Heart right ventricle (tissue), 16 donors: ENCODE measurements around the gene NUCKS1. TPM values are rescaled to one million over a fixed set of nuclear protein-coding genes. Genes with fewer than 3 reads are reported as not detected.

Experiments
- ATAC-seq, 8 donors: fragments of 200-7000 bp; cut with Tn5 transposase; one replicate each; pipeline ENCODE4 v1.9.1; 2020; ENCODE audit warnings: mild to moderate bottlenecking in 8 of 8, moderate library complexity in 8 of 8, moderate number of reproducible peaks in 1 of 8
- DNase-seq, 2 donors: peaks; one replicate each; pipeline ENCODE4 v3.0.0-alpha.2; 2020
- H3K27ac ChIP-seq, 10 donors: fragments of 200-600 bp; sonication (generic) in 2 of 10; one replicate each; pipeline versions ENCODE4 v1.5.0 to v1.8.0; 2020 to 2022; ENCODE audit warnings: mild to moderate bottlenecking in 3 of 10
- H3K27me3 ChIP-seq, 7 donors: fragments of 200-600 bp; one replicate each; pipeline ENCODE4 v1.8.0; 2021 to 2022; ENCODE audit warnings: mild to moderate bottlenecking in 2 of 7
- H3K36me3 ChIP-seq, 9 donors: fragments of 200-600 bp; sonication (generic) in 1 of 9; one replicate each; pipeline versions ENCODE4 v1.5.0 to v1.8.0; 2020 to 2022; ENCODE audit warnings: mild to moderate bottlenecking in 2 of 9
- H3K4me1 ChIP-seq, 9 donors: fragments of 200-600 bp; sonication (generic) in 1 of 9; one replicate each; pipeline versions ENCODE4 v1.5.0 to v1.8.0; 2020 to 2022; ENCODE audit warnings: mild to moderate bottlenecking in 4 of 9
- H3K4me3 ChIP-seq, 10 donors: fragments of 200-600 bp; sonication (generic) in 2 of 10; one replicate each; pipeline versions ENCODE4 v1.5.0 to v1.8.0; 2020 to 2022; ENCODE audit warnings: mild to moderate bottlenecking in 7 of 10, moderate library complexity in 2 of 10
- H3K9me3 ChIP-seq, 11 donors: fragments of 200-600 bp in 10 of 11; sonication (generic) in 2 of 11; one replicate each; pipeline versions ENCODE4 v1.5.0 to v1.8.0; 2013 to 2022; ENCODE audit warnings: mild to moderate bottlenecking in 2 of 11, control low read depth in 1 of 11, moderate library complexity in 1 of 11
- CTCF ChIP-seq, 9 donors: fragments of 200-600 bp; sonication (generic) in 2 of 9; IDR thresholded peaks; one replicate each; pipeline versions ENCODE4 v1.5.0 to v1.8.0; 2021 to 2022; ENCODE audit warnings: antibody characterized with exemption in 9 of 9, mild to moderate bottlenecking in 5 of 9, moderate library complexity in 1 of 9
- WGBS, 2 donors: extraction: QIAGEN DNeasy Blood & Tissue Kit; methylation state at CpG; one replicate each; pipeline ENCODE4 v1.1.7; 2013; ENCODE audit warnings: inconsistent platforms in 1 of 2; 5-methylcytosine and 5-hydroxymethylcytosine counted together
- intact Hi-C, 10 donors: fragments of 100-400 bp; cut with DNase I; formaldehyde crosslinking; loops; one replicate each; pipeline versions ENCODE4 v1.11.1 to v1.14.2; 2022
- polyA plus RNA-seq, 2 donors: library from polyadenylated mRNA; stranded (reverse); fragments of 200-250 nt; gene quantifications; one replicate each; pipeline ENCODE4 v1.2.3, GENCODE V29; 2013
- total RNA-seq, 10 donors: library from RNA; stranded (reverse); fragmentation: NEBNext Ultra II Directional in 3 of 10; extraction: Animal tissue kit (Norgen Biotek cat#: 25700) in 3 of 10; gene quantifications; one replicate each; pipeline versions ENCODE4 v1.2.1 to v1.2.4, GENCODE V29; 2021 to 2023
- donor health status: Arrhythmogenic right ventricular cardiomyopathy.
- donor health status: ischemic (EF 13 %, LVEDD 7.1; RV severe dilation, severe dysfunction).
- donor health status: healthy with polysubstance abuse.
- donor health status: DM: no; HTN: yes; CAD: no.
- donor health status: DM: no; HTN: no; CAD: no.
- donor health status: ischemic (EF 25% LVEDD 6.9; RV normal size, moderate dysfunction).
- donor health status: ischemic (EF 25% LVEDD 5.7; RV mildly dilated, moderate dysfunction).
- donor health status: healthy.
- donor health status: DM: yes; HTN: yes; CAD: no.
- donor health status: Ischemic cardiomyopathy.
- donor health status: ischemic (EF 35%, LVEDD 5.7; RV mildly dilated, moderate dysfunction).
- donor health status: nonischemic (EF 11% LVEDD 7.7; RV severe dilation, severe dysfunction).
- donor health status: DM: yes; HTN: yes; CAD: no.
- donor health status: PGD.
- donor health status: ischemic (EF 29% LVEDD 5.4; RV normal size, mild dysfunction).
- donor health status: nonischemic (EF 23%, LVEDD 6.1; RV moderate dilation, normal function).

The NUCKS1 gene
- total and polyA plus RNA-seq, 12 donors = 31.8 to 245 (median 211) TPM

- Histone ChIP-seq H3K4me1 (peaks cover under 1 to 37% (median 12%) of the 10 kb centered on the region in 9 donors), H3K4me3 (no peak overlapping the region), H3K9me3 (no peaks in the 10 kb centered on the region), H3K36me3 (no peaks in the 10 kb centered on the region), H3K27me3 (no peaks in the 10 kb centered on the region), H3K27ac (peak overlapping the region; percentile 37 to 85 (median 78))
- intact Hi-C loops = no loop called here
- no peak for TF ChIP-seq CTCF (IDR thresholded peaks at IDR 0.05)
- no peak for DNase-seq
- ATAC-seq = peak in 1 of 8 donors; percentile 1
Measured at GRCh38 chr1:205783433-205783795, 33.4 kb upstream of the NUCKS1 start.

- ATAC-seq = peak in 1 of 8 donors; percentile 19
Measured at GRCh38 chr1:205782627-205783432, 32.8 kb upstream of the NUCKS1 start.

GRCh38 chr1:205780335-205780734 lies 30.4 kb upstream of the NUCKS1 start:
- intact Hi-C loops = no loop called here
- Histone ChIP-seq H3K4me3 (no peak overlapping the region), H3K27ac (no peak overlapping the region), H3K36me3 (no peaks in the 10 kb centered on the region), H3K27me3 (no peaks in the 10 kb centered on the region), H3K4me1 (peaks cover 0 to 28% (median 19%) of the 10 kb centered on the region in 9 donors), H3K9me3 (no peaks in the 10 kb centered on the region)
- DNase-seq (no peak), ATAC-seq (no peak)
- TF ChIP-seq CTCF (IDR thresholded peaks at IDR 0.05) = no peak
- WGBS, 2 donors = 87 to 91% methylated on average over 5 of the region's 5 CpGs

More at GRCh38 chr1:205782627-205783432, 32.8 kb upstream of the NUCKS1 start:
- peak overlapping the region; percentile 37 to 85 (median 78) for H3K27ac ChIP-seq
- intact Hi-C loops = no loop called here
- peaks cover 4 to 35% (median 12%) of the 10 kb centered on the region in 9 donors for H3K4me1 ChIP-seq
- no peaks in the 10 kb centered on the region for H3K27me3 ChIP-seq
- H3K9me3 ChIP-seq = no peaks in the 10 kb centered on the region
- DNase-seq = no peak
- WGBS, 2 donors = 56 to 65% methylated on average over 4 of the region's 4 CpGs
- TF ChIP-seq CTCF (IDR thresholded peaks at IDR 0.05) = no peak
- no peaks in the 10 kb centered on the region for H3K36me3 ChIP-seq
- H3K4me3 ChIP-seq = no peak overlapping the region

GRCh38 chr1:205777994-205778393 lies 28.0 kb upstream of the NUCKS1 start:
- Histone ChIP-seq H3K4me3 (no peak overlapping the region), H3K4me1 (peaks cover 0 to 34% (median 16%) of the 10 kb centered on the region in 9 donors), H3K27me3 (no peaks in the 10 kb centered on the region), H3K36me3 (no peaks in the 10 kb centered on the region), H3K9me3 (no peaks in the 10 kb centered on the region), H3K27ac (no peak overlapping the region)
- DNase-seq (no peak), ATAC-seq (no peak)
- no peak for TF ChIP-seq CTCF (IDR thresholded peaks at IDR 0.05)
- intact Hi-C loops = no loop called here
- 75 to 89% methylated on average over 2 of the region's 2 CpGs for WGBS, 2 donors
